A549 (cell line): ENCODE measurements around the gene ODC1. TPM values are rescaled to one million over a fixed set of nuclear protein-coding genes. Genes with fewer than 3 reads are reported as not detected.
"Not testable (repeated sequence)": the region's sequence is repeated elsewhere in the genome, so short reads cannot be mapped to it uniquely, and the experiment has no call there.

Experiments
- ATAC-seq, 2 experiments: fragments of 200-7000 bp in 1 of 2; fragments of >200 bp in 1 of 2; cut with Nextera tagmentation in 1 of 2; cut with Tn5 transposase in 1 of 2; 3 replicates each; pipeline versions ENCODE4 v1.8.0 to v1.9.1; 2018 to 2020; ENCODE audit warnings: mild to moderate bottlenecking in 1 of 2, moderate library complexity in 1 of 2
- CTCF ChIA-PET: fragments of 300-600 bp; sonication (Branson Sonifier 250); formaldehyde crosslinking; extraction: SDS; loops from one replicate; lab custom pipeline; 2021; ENCODE audit warnings: antibody characterized with exemption, inconsistent platforms; lab: Yijun Ruan, JAX
- POLR2A ChIA-PET: fragments of 350-600 bp; formaldehyde crosslinking; extraction: SDS; loops from one replicate; lab custom pipeline; 2021; ENCODE audit warnings: antibody characterized with exemption, inconsistent platforms; lab: Yijun Ruan, JAX
- DNase-seq, 2 experiments: peaks; one replicate each; pipeline versions ENCODE4 v3.0.0 to v3.0.0-alpha.2; 2011 to 2016; ENCODE audit warnings: low read depth in 1 of 2, low spot score in 1 of 2
- FAIRE-seq: peaks from 2 replicates; lab custom pipeline; 2011; peaks lifted over from hg19 to GRCh38; lab: Jason Lieb, UNC
- H3K27ac ChIP-seq, 2 experiments: fragments of >200 bp; sonication (Bioruptor Twin); formaldehyde crosslinking; 3 replicates each; pipeline ENCODE4 v1.5.1; 2016 to 2017
- H3K4me1 ChIP-seq: fragments of >200 bp; sonication (Bioruptor Twin); formaldehyde crosslinking; 3 replicates; pipeline ENCODE4 v1.6.1; 2016
- H3K4me2 ChIP-seq: fragments of >200 bp; sonication (Bioruptor Twin); formaldehyde crosslinking; 3 replicates; pipeline ENCODE4 v1.6.1; 2016
- H3K4me3 ChIP-seq: fragments of >200 bp; sonication (Bioruptor Twin); formaldehyde crosslinking; 3 replicates; pipeline ENCODE4 v1.5.1; 2016
- H3K9me3 ChIP-seq: fragments of >200 bp; sonication (Bioruptor Twin); formaldehyde crosslinking; 3 replicates; pipeline ENCODE4 v1.6.1; 2016
- CBX8 ChIP-seq: fragments of 200-600 bp; sonication (generic); IDR thresholded peaks from 2 replicates; pipeline ENCODE4 v1.6.1; 2016
- CEBPB ChIP-seq, 2 experiments: fragments of >200 bp in 1 of 2; sonication (Bioruptor Twin) in 1 of 2; formaldehyde crosslinking in 1 of 2; IDR thresholded peaks; 2 replicates each; pipeline ENCODE4 v1.6.1; 2012 to 2016
- CHD2 ChIP-seq: fragments of 150-350 bp; IDR thresholded peaks from 2 replicates; pipeline ENCODE4 v1.6.1; 2014; ENCODE audit warnings: low read length; ENCODE audit not compliant: partially characterized antibody
- CHD4 ChIP-seq: fragments of 200-600 bp; sonication (generic); IDR thresholded peaks from 2 replicates; pipeline ENCODE4 v1.6.1; 2016; ENCODE audit warnings: antibody characterized with exemption, mild to moderate bottlenecking, borderline replicate concordance
- EHMT2 ChIP-seq: fragments of 200-600 bp; sonication (generic); IDR thresholded peaks from 2 replicates; pipeline ENCODE4 v1.6.1; 2016; ENCODE audit warnings: antibody characterized with exemption, low read depth, mild to moderate bottlenecking, moderate library complexity
- FOSB ChIP-seq: fragments of 250-450 bp; sonication (Bioruptor Pico); IDR thresholded peaks from 2 replicates; pipeline ENCODE4 v1.5.0; 2020; ENCODE audit warnings: mild to moderate bottlenecking, moderate library complexity
- GATA3 ChIP-seq: IDR thresholded peaks from 2 replicates; pipeline ENCODE4 v1.6.1; 2012; ENCODE audit warnings: borderline replicate concordance
- HDAC2 ChIP-seq: fragments of 200-600 bp; sonication (generic); IDR thresholded peaks from 2 replicates; pipeline ENCODE4 v1.6.1; 2016
- HES2 ChIP-seq: fragments of >200 bp; sonication (Bioruptor Twin); formaldehyde crosslinking; IDR thresholded peaks from 2 replicates; pipeline ENCODE4 v1.6.1; 2016
- JUNB ChIP-seq: fragments of >200 bp; sonication (Bioruptor Twin); formaldehyde crosslinking; IDR thresholded peaks from 2 replicates; pipeline ENCODE4 v1.6.1; 2016
- KDM1A ChIP-seq: fragments of 200-600 bp; sonication (generic); IDR thresholded peaks from 2 replicates; pipeline ENCODE4 v1.6.1; 2016; ENCODE audit warnings: low read depth, mild to moderate bottlenecking
- MAFK ChIP-seq: fragments of 450-650 bp; IDR thresholded peaks from 2 replicates; pipeline ENCODE4 v1.6.1; 2014; ENCODE audit not compliant: partially characterized antibody
- PHF8 ChIP-seq: fragments of 200-600 bp; sonication (generic); IDR thresholded peaks from 2 replicates; pipeline ENCODE4 v1.6.1; 2016; ENCODE audit warnings: low read depth, mild to moderate bottlenecking, antibody characterized with exemption, moderate library complexity, borderline replicate concordance
- RCOR1 ChIP-seq: fragments of 150-350 bp; IDR thresholded peaks from 2 replicates; pipeline ENCODE4 v1.6.1; 2014; ENCODE audit warnings: antibody characterized with exemption, low read length, low read depth
- RFX5 ChIP-seq: fragments of 450-650 bp; IDR thresholded peaks from 2 replicates; pipeline ENCODE4 v1.7.1; 2014; ENCODE audit warnings: antibody characterized with exemption, mild to moderate bottlenecking, moderate library complexity
- RNF2 ChIP-seq: fragments of 200-600 bp; sonication (generic); IDR thresholded peaks from 2 replicates; pipeline ENCODE4 v1.6.1; 2016; ENCODE audit warnings: low read depth, mild to moderate bottlenecking, antibody characterized with exemption, moderate library complexity, borderline replicate concordance
- TP53 ChIP-seq: fragments of 250-450 bp; sonication (Bioruptor Pico); IDR thresholded peaks from 2 replicates; pipeline ENCODE4 v1.5.0; 2021; ENCODE audit warnings: mild to moderate bottlenecking, moderate library complexity
- ZFP36 ChIP-seq: fragments of 450-650 bp; IDR thresholded peaks from 2 replicates; pipeline ENCODE4 v1.6.1; 2014; ENCODE audit warnings: borderline replicate concordance; ENCODE audit not compliant: partially characterized antibody
- ZSCAN20 ChIP-seq: fragments of 250-450 bp; sonication (Bioruptor Pico); IDR thresholded peaks from 2 replicates; pipeline ENCODE4 v1.8.0; 2022; ENCODE audit warnings: mild to moderate bottlenecking, moderate library complexity
- WGBS: methylation state at CpG from one replicate; pipeline ENCODE4 v1.1.6; 2017; ENCODE audit errors: missing lambda C conversion rate; 5-methylcytosine and 5-hydroxymethylcytosine counted together
- polyA plus RNA-seq, 4 experiments: library from polyadenylated mRNA; depleted of rRNA in 3 of 4; stranded (reverse); fragments of >200 nt; fragmentation: RNase III in 1 of 4; extraction: RNeasy Plus Mini Kit Qiagen cat#74134 plus additional on column Dnase treatment in 1 of 4; gene quantifications; 2 replicates in 3 of 4; 3 replicates in 1 of 4; pipeline ENCODE4 v1.2.3, GENCODE V29; 2011 to 2017
- TF ChIP-seq, protein P1 (sequence below): IDR thresholded peaks from 2 replicates; pipeline ENCODE4 v1.6.1; 2012; ENCODE audit warnings: low read depth, borderline replicate concordance

Gene ODC1
- polyA plus RNA-seq, 2 of the 4 experiments (the other 2 are of a cell fraction), result 57.8 to 265 TPM

DNA sequence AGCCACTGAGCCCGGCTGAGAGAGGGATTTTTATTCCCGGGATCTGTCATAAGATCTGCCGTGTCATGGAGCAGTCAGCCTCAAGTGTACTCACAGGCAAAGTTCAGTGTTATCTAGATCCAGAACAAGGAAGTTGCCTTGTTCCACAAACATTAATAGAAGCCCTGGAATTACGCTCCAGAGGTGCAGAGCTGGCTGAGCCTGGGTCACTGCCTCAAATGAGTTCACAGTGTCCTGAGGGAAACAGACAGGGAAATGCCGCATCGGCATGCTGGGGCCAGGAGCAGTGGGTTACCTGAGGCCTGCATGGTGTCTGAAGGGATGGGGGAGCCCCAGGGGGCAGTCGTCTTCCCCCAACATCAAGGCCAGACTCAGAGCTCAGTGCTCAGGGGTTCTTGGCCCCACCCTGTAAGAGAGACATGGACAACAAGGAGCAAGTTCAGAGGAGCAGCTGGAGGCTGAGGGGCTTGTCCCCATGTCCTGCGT is 42.7 kb upstream of the ODC1 start:
- ChIA-PET POLR2A (no interaction called here), CTCF (interaction anchor here (1.1 to 1.9 kb wide), 3 partner anchors 9 to 30 kb away, joined by 3 to 8 read pairs (median 3); no protein-coding TSS in a partner anchor)
- H3K4me1 ChIP-seq, result peaks cover 56% of the 10 kb centered on the region
- H3K9me3 ChIP-seq, result peaks cover 11% of the 10 kb centered on the region
- DNase-seq (peak in 1 of 2 experiments; percentile 69), ATAC-seq (peak in 1 of 2 experiments; percentile 4; a peak in 2 of 6 replicates), FAIRE-seq (no peak)
- 52% methylated on average over 8 of the region's 8 CpGs for WGBS
- H3K4me3 ChIP-seq, result no peak overlapping the region
- H3K27ac ChIP-seq, result peak overlapping the region; percentile 28 to 58; a peak in 5 of 6 replicates
- H3K4me2 ChIP-seq, result peak overlapping the region; percentile 7; the same call in 1 of the 3 replicates
- no peak for TF ChIP-seq TP53 (CRISPR knock-in tag)
- TF ChIP-seq MAFK, result peak; percentile 84
- no peak for TF ChIP-seq ZSCAN20 (CRISPR knock-in tag)
- no peak for TF ChIP-seq JUNB
- TF ChIP-seq RNF2, result no peak
- TF ChIP-seq FOSB (CRISPR knock-in tag), result no peak
- no peak for TF ChIP-seq CEBPB (IDR thresholded peaks at IDR 0.05)
- no peak for TF ChIP-seq HES2
- no peak for TF ChIP-seq EHMT2

DNA sequence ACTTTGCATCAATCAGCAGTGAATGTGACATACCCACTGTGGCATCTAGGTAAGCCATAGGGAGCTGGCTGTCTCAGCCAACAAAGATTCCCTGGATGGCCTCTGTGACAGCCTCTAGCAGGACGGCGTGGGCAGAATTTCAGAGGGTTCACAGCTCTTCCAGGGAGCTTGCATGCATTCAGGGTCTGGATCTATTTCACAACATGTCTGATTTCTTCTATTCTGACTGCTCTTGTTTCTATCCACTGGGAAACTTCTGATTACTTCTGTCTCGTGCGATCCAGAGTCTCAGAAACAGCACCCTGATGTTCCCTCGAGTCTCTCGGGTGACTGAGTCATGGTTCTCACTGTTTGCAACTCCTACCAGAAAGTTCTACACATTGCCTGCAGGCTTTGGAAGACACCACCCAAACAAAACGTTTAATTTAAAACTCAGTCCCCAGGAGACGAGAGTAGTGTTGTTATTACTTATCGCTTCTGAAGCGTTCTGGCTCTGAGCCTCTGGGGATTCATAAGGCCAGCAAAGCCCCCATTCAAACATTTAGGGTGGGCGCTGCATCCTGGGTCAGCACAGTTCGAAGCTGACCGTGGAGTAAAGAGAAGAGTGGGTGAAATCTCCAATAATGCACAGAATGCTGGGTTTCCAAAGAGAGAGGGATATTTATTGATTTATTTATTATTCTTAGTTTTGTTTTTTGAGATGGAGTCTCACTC is 41.9 kb upstream of the ODC1 start:
- 85% methylated on average over 13 of the region's 13 CpGs for WGBS
- POLR2A ChIA-PET, result no interaction called here
- H3K4me3 ChIP-seq, result no peak overlapping the region
- no peak for FAIRE-seq
- TF ChIP-seq HES2, result no peak
- TF ChIP-seq, protein P1, sequence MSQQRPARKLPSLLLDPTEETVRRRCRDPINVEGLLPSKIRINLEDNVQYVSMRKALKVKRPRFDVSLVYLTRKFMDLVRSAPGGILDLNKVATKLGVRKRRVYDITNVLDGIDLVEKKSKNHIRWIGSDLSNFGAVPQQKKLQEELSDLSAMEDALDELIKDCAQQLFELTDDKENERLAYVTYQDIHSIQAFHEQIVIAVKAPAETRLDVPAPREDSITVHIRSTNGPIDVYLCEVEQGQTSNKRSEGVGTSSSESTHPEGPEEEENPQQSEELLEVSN, result no peak
- TF ChIP-seq ZFP36, result no peak
- TF ChIP-seq CHD4, result no peak
- TF ChIP-seq CBX8, result no peak
- no peak for TF ChIP-seq RFX5
- TF ChIP-seq PHF8, result no peak
- no peak for TF ChIP-seq CHD2
- TF ChIP-seq KDM1A, result no peak
- no peak for TF ChIP-seq GATA3
- no peak for TF ChIP-seq MAFK
- no peak for TF ChIP-seq HDAC2
- TF ChIP-seq RCOR1, result no peak
- no peak for DNase-seq
- no peak overlapping the region for H3K4me2 ChIP-seq
- no peak for ATAC-seq
- CTCF ChIA-PET, result interaction anchor here (1.1 to 1.2 kb wide), 3 partner anchors 16 to 30 kb away, joined by 3 read pairs; no protein-coding TSS in a partner anchor
- peaks cover 11% of the 10 kb centered on the region for H3K9me3 ChIP-seq
- H3K27ac ChIP-seq, result peak overlapping the region; percentile 28 to 58; a peak in 4 of 6 replicates
- peaks cover 53% of the 10 kb centered on the region for H3K4me1 ChIP-seq

GRCh38 chr2:10488142-10488541 is 40.0 kb upstream of the ODC1 start:
- ATAC-seq, FAIRE-seq, H3K4me2 ChIP-seq, DNase-seq, H3K4me3 ChIP-seq, CTCF ChIA-PET, H3K27ac ChIP-seq, POLR2A ChIA-PET: not testable (repeated sequence)
- Histone ChIP-seq H3K4me1 (peaks cover 35% of the 10 kb centered on the region), H3K9me3 (peaks cover 11% of the 10 kb centered on the region)
- 85% methylated on average over 8 of the region's 8 CpGs for WGBS

GRCh38 chr2:10487741-10488104 is 39.6 kb upstream of the ODC1 start:
- DNase-seq, H3K27ac ChIP-seq, POLR2A ChIA-PET, H3K4me3 ChIP-seq, ATAC-seq, H3K4me2 ChIP-seq, FAIRE-seq: not testable (repeated sequence)
- H3K4me1 ChIP-seq, result peaks cover 33% of the 10 kb centered on the region
- H3K9me3 ChIP-seq, result peaks cover 11% of the 10 kb centered on the region
- CTCF ChIA-PET, result interaction anchor here (1.2 to 1.4 kb wide), 3 partner anchors 38 to 364 kb away, joined by 3 to 5 read pairs (median 4); no protein-coding TSS in a partner anchor
- WGBS, result 98% methylated on average over 2 of the region's 5 CpGs
